Neural crest cell (in vitro differentiated cells): ENCODE measurements around the gene CSNK1G1. TPM values are rescaled to one million over a fixed set of nuclear protein-coding genes. Genes with fewer than 3 reads are reported as not detected.
A peak's percentile ranks its signal among the peaks of the same experiment; 100 is the strongest.

Source experiments
- DNase-seq: peaks from one replicate; pipeline ENCODE4 v3.0.0; 2021; ENCODE audit warnings: low read depth, mixed read lengths, low spot score
- H3K27ac Mint-ChIP-seq: one replicate; pipeline ENCODE4 v1.8.0; 2021; ENCODE audit warnings: mild to moderate bottlenecking, mixed read lengths; ENCODE audit not compliant: unreplicated experiment
- H3K27me3 Mint-ChIP-seq: 2 replicates; pipeline ENCODE4 v1.8.0; 2021; ENCODE audit warnings: low read depth, mild to moderate bottlenecking, mixed read lengths
- H3K36me3 Mint-ChIP-seq: 2 replicates; pipeline ENCODE4 v1.8.0; 2021; ENCODE audit warnings: low read depth, mild to moderate bottlenecking, mixed read lengths
- H3K4me1 Mint-ChIP-seq: 2 replicates; pipeline ENCODE4 v1.8.0; 2021; ENCODE audit warnings: mixed read lengths
- H3K4me3 Mint-ChIP-seq: one replicate; pipeline ENCODE4 v1.8.0; 2021; ENCODE audit warnings: mild to moderate bottlenecking, mixed read lengths
- H3K9me3 Mint-ChIP-seq: 2 replicates; pipeline ENCODE4 v1.8.0; 2021; ENCODE audit warnings: mixed read lengths
- total RNA-seq: library from RNA; stranded (reverse); gene quantifications from 2 replicates; pipeline ENCODE4 v1.2.1, GENCODE V29; 2021
- TF ChIP-seq, protein P1 (sequence below): fragments of 200-600 bp; sonication (generic); conservative IDR thresholded peaks from 2 replicates; pipeline ENCODE4 v1.5.0; 2021; ENCODE audit warnings: antibody characterized with exemption, mild to moderate bottlenecking

Gene CSNK1G1
- total RNA-seq, 1 donor from 2014 or later: 15.5 TPM

GRCh38 chr15:64163659-64164362 is 192.2 kb downstream of the CSNK1G1 start:
- Mint-ChIP-seq H3K36me3 (peaks cover 11% of the 10 kb centered on the region), H3K27me3 (no peaks in the 10 kb centered on the region), H3K27ac (peak overlapping the region; percentile 64), H3K4me3 (peak overlapping the region; percentile 81), H3K4me1 (peaks cover 37% of the 10 kb centered on the region), H3K9me3 (no peaks in the 10 kb centered on the region)
- TF ChIP-seq, protein P1, sequence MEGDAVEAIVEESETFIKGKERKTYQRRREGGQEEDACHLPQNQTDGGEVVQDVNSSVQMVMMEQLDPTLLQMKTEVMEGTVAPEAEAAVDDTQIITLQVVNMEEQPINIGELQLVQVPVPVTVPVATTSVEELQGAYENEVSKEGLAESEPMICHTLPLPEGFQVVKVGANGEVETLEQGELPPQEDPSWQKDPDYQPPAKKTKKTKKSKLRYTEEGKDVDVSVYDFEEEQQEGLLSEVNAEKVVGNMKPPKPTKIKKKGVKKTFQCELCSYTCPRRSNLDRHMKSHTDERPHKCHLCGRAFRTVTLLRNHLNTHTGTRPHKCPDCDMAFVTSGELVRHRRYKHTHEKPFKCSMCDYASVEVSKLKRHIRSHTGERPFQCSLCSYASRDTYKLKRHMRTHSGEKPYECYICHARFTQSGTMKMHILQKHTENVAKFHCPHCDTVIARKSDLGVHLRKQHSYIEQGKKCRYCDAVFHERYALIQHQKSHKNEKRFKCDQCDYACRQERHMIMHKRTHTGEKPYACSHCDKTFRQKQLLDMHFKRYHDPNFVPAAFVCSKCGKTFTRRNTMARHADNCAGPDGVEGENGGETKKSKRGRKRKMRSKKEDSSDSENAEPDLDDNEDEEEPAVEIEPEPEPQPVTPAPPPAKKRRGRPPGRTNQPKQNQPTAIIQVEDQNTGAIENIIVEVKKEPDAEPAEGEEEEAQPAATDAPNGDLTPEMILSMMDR: no peak
- no peak for DNase-seq

- TF ChIP-seq, protein P1: peak; percentile 47
- peaks cover 17% of the 10 kb centered on the region for H3K36me3 Mint-ChIP-seq
- peak within 1 kb of the TSS; percentile 64 for H3K27ac Mint-ChIP-seq
- DNase-seq: peak; percentile 92
- peak within 1 kb of the TSS; percentile 91 for H3K4me3 Mint-ChIP-seq
- no peaks in the 10 kb centered on the region for H3K9me3 Mint-ChIP-seq
- peaks cover 43% of the 10 kb centered on the region for H3K4me1 Mint-ChIP-seq
- H3K27me3 Mint-ChIP-seq: no peaks in the 10 kb centered on the region
Observed at GRCh38 chr15:64162869-64163658, 192.9 kb downstream of the CSNK1G1 start, which contains the start of gene PPIB. TSS of gene PPIB (minus strand) at chr15:64163022. CDS start at chr15:64162986, 36 bp downstream.

- H3K4me1 Mint-ChIP-seq: peaks cover 45% of the 10 kb centered on the region
- DNase-seq: no peak
- H3K36me3 Mint-ChIP-seq: peaks cover 20% of the 10 kb centered on the region
- H3K27ac Mint-ChIP-seq: peak overlapping the region; percentile 40
- no peaks in the 10 kb centered on the region for H3K9me3 Mint-ChIP-seq
- TF ChIP-seq, protein P1: no peak
- H3K4me3 Mint-ChIP-seq: peak overlapping the region; percentile 91
- H3K27me3 Mint-ChIP-seq: no peaks in the 10 kb centered on the region
Observed at GRCh38 chr15:64162478-64162868, 193.5 kb downstream of the CSNK1G1 start.

DNA sequence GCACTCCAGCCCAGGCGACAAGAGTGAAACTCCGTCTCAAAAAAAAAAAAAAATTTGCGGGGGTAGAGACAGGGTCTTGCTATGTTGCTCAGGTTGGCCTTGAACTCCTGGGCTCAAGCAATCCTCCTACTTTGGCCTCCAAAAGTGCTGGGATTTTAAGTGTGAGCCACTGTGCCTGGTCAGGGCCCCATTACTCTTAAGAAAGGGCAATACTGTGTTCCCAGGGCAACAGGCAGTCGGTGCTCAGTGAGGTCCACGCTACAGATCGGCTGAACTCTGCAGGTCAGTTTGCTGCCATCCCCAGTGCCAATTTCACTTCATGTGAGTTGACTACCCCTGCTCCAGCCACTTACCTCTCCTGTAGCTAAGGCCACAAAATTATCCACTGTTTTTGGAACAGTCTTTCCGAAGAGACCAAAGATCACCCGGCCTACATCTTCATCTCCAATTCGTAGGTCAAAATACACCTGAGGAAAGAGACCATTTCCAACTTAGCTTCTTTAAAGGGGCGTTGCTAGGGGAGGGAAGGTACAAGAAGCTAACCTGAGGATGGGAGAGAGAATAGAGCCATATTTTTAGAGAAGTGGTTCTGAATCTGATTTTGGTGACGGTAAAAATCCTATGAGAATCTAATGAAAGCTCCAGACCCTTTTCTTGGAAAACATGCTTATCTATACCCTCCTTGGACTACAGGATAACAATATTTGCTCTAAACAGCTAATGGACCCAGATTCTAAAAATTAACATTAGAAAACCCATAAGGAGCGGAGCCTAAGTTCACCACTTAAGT is 194.1 kb downstream of the CSNK1G1 start:
- Mint-ChIP-seq H3K36me3 (peaks cover 19% of the 10 kb centered on the region), H3K27ac (peak overlapping the region; percentile 40)
- no peak for DNase-seq

More for the DNA sequence above, 194.1 kb downstream of the CSNK1G1 start:
- H3K4me3 Mint-ChIP-seq: peak overlapping the region; percentile 91
- TF ChIP-seq, protein P1: no peak
- no peaks in the 10 kb centered on the region for H3K9me3 Mint-ChIP-seq
- no peaks in the 10 kb centered on the region for H3K27me3 Mint-ChIP-seq
- H3K4me1 Mint-ChIP-seq: peaks cover 45% of the 10 kb centered on the region
